DOHH2 (cell line): ENCODE results near the gene ASXL2.

ENCODE experiments used
- H3F3A ChIP-seq: fragments of 200-600 bp; sonication (generic), shearing (Covaris generic); 2 replicates; pipeline ENCODE4 v1.6.0; 2016; ENCODE audit warnings: antibody characterized with exemption, mild to moderate bottlenecking; ENCODE audit not compliant: control insufficient read depth, insufficient read depth
- H3K27ac ChIP-seq: fragments of 200-600 bp; sonication (generic); 2 replicates; pipeline ENCODE4 v1.5.1; 2014; ENCODE audit warnings: low read depth, mild to moderate bottlenecking, low read length, moderate library complexity
- H3K27me3 ChIP-seq: fragments of 200-600 bp; sonication (generic); 2 replicates; pipeline ENCODE4 v1.6.1; 2014; ENCODE audit warnings: mild to moderate bottlenecking, low read length, mixed read lengths; ENCODE audit not compliant: control insufficient read depth
- H3K36me3 ChIP-seq: fragments of 200-600 bp; sonication (generic); 2 replicates; pipeline ENCODE4 v1.6.1; 2014; ENCODE audit warnings: mild to moderate bottlenecking, low read length, moderate library complexity, mixed read lengths; ENCODE audit not compliant: control insufficient read depth
- H3K4me1 ChIP-seq: fragments of 200-600 bp; sonication (generic); 2 replicates; pipeline ENCODE4 v1.6.1; 2014; ENCODE audit warnings: mild to moderate bottlenecking, low read length, mixed read lengths; ENCODE audit not compliant: control insufficient read depth
- H3K4me2 ChIP-seq: fragments of 200-600 bp; sonication (generic); 2 replicates; pipeline ENCODE4 v1.6.0; 2014; ENCODE audit warnings: mild to moderate bottlenecking, low read length, moderate library complexity
- H3K4me3 ChIP-seq: fragments of 200-600 bp; sonication (generic); 2 replicates; pipeline ENCODE4 v1.5.1; 2014; ENCODE audit warnings: mild to moderate bottlenecking, low read length, mixed read lengths
- H3K79me2 ChIP-seq: fragments of 200-600 bp; sonication (generic); 2 replicates; pipeline ENCODE4 v1.6.1; 2014; ENCODE audit warnings: mild to moderate bottlenecking, low read length, mixed read lengths; ENCODE audit not compliant: control insufficient read depth
- H3K9me2 ChIP-seq: fragments of 200-600 bp; sonication (generic); replicated peaks from 2 replicates; pipeline ENCODE4 v1.6.1; 2014; ENCODE audit warnings: mild to moderate bottlenecking, low read length, mixed read lengths; ENCODE audit not compliant: control insufficient read depth
- H3K9me3 ChIP-seq: fragments of 200-600 bp; sonication (generic); 2 replicates; pipeline ENCODE4 v1.6.1; 2014; ENCODE audit warnings: antibody characterized with exemption, low read length, mixed read lengths; ENCODE audit not compliant: control insufficient read depth, insufficient read depth
- H4K20me1 ChIP-seq: fragments of 200-600 bp; sonication (generic); 2 replicates; pipeline ENCODE4 v1.6.0; 2014; ENCODE audit warnings: low read depth, mild to moderate bottlenecking, antibody characterized with exemption, low read length, moderate library complexity; ENCODE audit not compliant: control insufficient read depth, insufficient read depth
- CTCF ChIP-seq: fragments of 200-600 bp; sonication (generic); IDR thresholded peaks from one replicate; pipeline ENCODE4 v1.5.1; 2014; ENCODE audit warnings: antibody characterized with exemption, mild to moderate bottlenecking, low read depth, low read length; ENCODE audit not compliant: poor library complexity, severe bottlenecking
- EZH2phosphoT487 ChIP-seq: fragments of 200-600 bp; sonication (generic); IDR thresholded peaks from 2 replicates; pipeline ENCODE4 v1.6.1; 2017; ENCODE audit warnings: borderline replicate concordance, mild to moderate bottlenecking, antibody characterized with exemption, low read length, moderate library complexity, mixed read lengths

The ASXL2 gene

GRCh38 chr2:25699216-25699615 lies 179.1 kb downstream of the ASXL2 start:
- no peaks in the 10 kb centered on the region for H3F3A ChIP-seq
- no peaks in the 10 kb centered on the region for H3K79me2 ChIP-seq
- H3K27ac ChIP-seq = no peak overlapping the region
- TF ChIP-seq EZH2phosphoT487 (no peak), CTCF (no peak)
- H3K4me2 ChIP-seq = no peak overlapping the region
- no peaks in the 10 kb centered on the region for H3K9me2 ChIP-seq
- H3K4me3 ChIP-seq = no peak overlapping the region
- no peaks in the 10 kb centered on the region for H3K4me1 ChIP-seq
- peaks cover 7% of the 10 kb centered on the region; the same call in 1 of the 2 replicates for H3K27me3 ChIP-seq
- no peaks in the 10 kb centered on the region for H3K36me3 ChIP-seq
- H4K20me1 ChIP-seq = no peaks in the 10 kb centered on the region
- no peaks in the 10 kb centered on the region for H3K9me3 ChIP-seq

- H3K9me3 ChIP-seq = no peaks in the 10 kb centered on the region
- no peaks in the 10 kb centered on the region for H3K9me2 ChIP-seq
- H3K4me2 ChIP-seq = no peak overlapping the region
Observed at GRCh38 chr2:25698752-25699151, 179.5 kb downstream of the ASXL2 start.

GRCh38 chr2:25697559-25698341 lies 180.5 kb downstream of the ASXL2 start:
- Histone ChIP-seq H4K20me1 (no peaks in the 10 kb centered on the region), H3K9me3 (no peaks in the 10 kb centered on the region), H3K79me2 (no peaks in the 10 kb centered on the region), H3K4me2 (no peak overlapping the region), H3K4me1 (no peaks in the 10 kb centered on the region), H3K4me3 (no peak overlapping the region), H3K27me3 (peaks cover 7% of the 10 kb centered on the region; the same call in 1 of the 2 replicates), H3K36me3 (no peaks in the 10 kb centered on the region), H3F3A (no peaks in the 10 kb centered on the region), H3K9me2 (no peaks in the 10 kb centered on the region), H3K27ac (no peak overlapping the region)
- TF ChIP-seq EZH2phosphoT487 = no peak
- TF ChIP-seq CTCF = no peak

More at GRCh38 chr2:25698752-25699151, 179.5 kb downstream of the ASXL2 start:
- no peaks in the 10 kb centered on the region for H3K4me1 ChIP-seq
- no peak for TF ChIP-seq EZH2phosphoT487
- no peak for TF ChIP-seq CTCF
- no peak overlapping the region for H3K27ac ChIP-seq
- H3K79me2 ChIP-seq = no peaks in the 10 kb centered on the region
- H3F3A ChIP-seq = no peaks in the 10 kb centered on the region
- no peak overlapping the region for H3K4me3 ChIP-seq
- peaks cover 7% of the 10 kb centered on the region; the same call in 1 of the 2 replicates for H3K27me3 ChIP-seq
- H3K36me3 ChIP-seq = no peaks in the 10 kb centered on the region
- no peaks in the 10 kb centered on the region for H4K20me1 ChIP-seq
